HCT116 (cell line): ENCODE results near the gene GRIK5.
"Not testable (repeated sequence)": the region's sequence is repeated elsewhere in the genome, so short reads cannot be mapped to it uniquely, and the experiment has no call there.

Source experiments
- CEBPB ChIP-seq: IDR thresholded peaks from 2 replicates; pipeline ENCODE4 v1.6.1; 2012; ENCODE audit warnings: low read depth
- POLR2AphosphoS5 ChIP-seq: IDR thresholded peaks from 2 replicates; pipeline ENCODE4 v1.6.1; 2011; ENCODE audit warnings: mild to moderate bottlenecking, low read depth, low read length, moderate library complexity
- TF ChIP-seq, protein P1 (sequence below), 3 experiments: fragments of 200-600 bp in 1 of 3; sonication (generic) in 1 of 3; IDR thresholded peaks in 2 of 3; conservative IDR thresholded peaks in 1 of 3; 2 replicates each; pipeline ENCODE4 v1.5.1; 2012 to 2017; ENCODE audit warnings: low read depth in 2 of 3, low read length in 2 of 3, antibody characterized with exemption in 1 of 3, borderline replicate concordance in 1 of 3, control low read depth in 1 of 3, mild to moderate bottlenecking in 1 of 3, mixed read lengths in 1 of 3, mixed run types in 1 of 3, moderate library complexity in 1 of 3; ENCODE audit not compliant: insufficient read depth in 1 of 3

DNA sequence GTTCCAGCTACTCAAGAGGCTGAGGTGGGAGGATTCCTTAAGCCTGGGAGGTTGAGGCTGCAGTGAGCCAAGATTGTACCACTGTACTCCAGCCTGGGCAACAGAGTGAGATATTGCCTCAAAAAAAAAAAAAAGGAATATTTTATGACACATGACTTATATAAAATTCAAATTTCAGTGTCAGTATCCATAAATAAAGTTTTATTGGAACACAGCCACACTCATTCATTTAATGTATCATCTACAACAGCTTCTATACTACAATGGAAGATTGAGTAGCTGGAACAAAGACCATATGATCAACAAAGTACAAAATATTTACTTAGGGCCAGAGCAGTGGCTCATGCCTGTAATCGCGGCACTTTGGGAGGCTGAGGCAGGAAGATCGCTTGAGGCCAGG is 57.3 kb downstream of the GRIK5 start:
- TF ChIP-seq, protein P1, sequence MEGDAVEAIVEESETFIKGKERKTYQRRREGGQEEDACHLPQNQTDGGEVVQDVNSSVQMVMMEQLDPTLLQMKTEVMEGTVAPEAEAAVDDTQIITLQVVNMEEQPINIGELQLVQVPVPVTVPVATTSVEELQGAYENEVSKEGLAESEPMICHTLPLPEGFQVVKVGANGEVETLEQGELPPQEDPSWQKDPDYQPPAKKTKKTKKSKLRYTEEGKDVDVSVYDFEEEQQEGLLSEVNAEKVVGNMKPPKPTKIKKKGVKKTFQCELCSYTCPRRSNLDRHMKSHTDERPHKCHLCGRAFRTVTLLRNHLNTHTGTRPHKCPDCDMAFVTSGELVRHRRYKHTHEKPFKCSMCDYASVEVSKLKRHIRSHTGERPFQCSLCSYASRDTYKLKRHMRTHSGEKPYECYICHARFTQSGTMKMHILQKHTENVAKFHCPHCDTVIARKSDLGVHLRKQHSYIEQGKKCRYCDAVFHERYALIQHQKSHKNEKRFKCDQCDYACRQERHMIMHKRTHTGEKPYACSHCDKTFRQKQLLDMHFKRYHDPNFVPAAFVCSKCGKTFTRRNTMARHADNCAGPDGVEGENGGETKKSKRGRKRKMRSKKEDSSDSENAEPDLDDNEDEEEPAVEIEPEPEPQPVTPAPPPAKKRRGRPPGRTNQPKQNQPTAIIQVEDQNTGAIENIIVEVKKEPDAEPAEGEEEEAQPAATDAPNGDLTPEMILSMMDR (IDR thresholded peaks at IDR 0.05 in 2 of 3, conservative IDR thresholded peaks at IDR 0.05 in 1 of 3; ENCODE audit: borderline replicate concordance in 1 of 3, insufficient read depth in 1 of 3, low read depth in 2 of 3, low read length in 2 of 3), result not testable (repeated sequence)
- not testable (repeated sequence) for TF ChIP-seq POLR2AphosphoS5, CEBPB
